Right atrium auricular region (tissue), 2 donors: ENCODE measurements around the gene GDPD5. TPM values are rescaled to one million over a fixed set of nuclear protein-coding genes. Genes with fewer than 3 reads are reported as not detected.
A peak's percentile ranks its signal among the peaks of the same experiment; 100 is the strongest.

Experiments used
- DNase-seq: peaks from one replicate; pipeline ENCODE4 v3.0.0-alpha.2; 2019; ENCODE audit warnings: low spot score
- H3K27ac ChIP-seq, 2 donors: fragments of 200-600 bp; sonication (generic); 1 replicate in 1 of 2; 2 replicates in 1 of 2; pipeline ENCODE4 v1.5.1; 2016 to 2019
- H3K27me3 ChIP-seq, 2 donors: fragments of 200-600 bp; sonication (generic); one replicate each; pipeline versions ENCODE4 v1.5.1 to v1.6.0; 2017 to 2019
- H3K36me3 ChIP-seq: fragments of 200-600 bp; sonication (generic); one replicate; pipeline ENCODE4 v1.5.1; 2016
- H3K4me1 ChIP-seq, 2 donors: fragments of 200-600 bp; sonication (generic); one replicate each; pipeline versions ENCODE4 v1.5.1 to v1.6.0; 2017 to 2019
- H3K4me3 ChIP-seq, 2 donors: fragments of 200-600 bp; sonication (generic); 1 replicate in 1 of 2; 2 replicates in 1 of 2; pipeline ENCODE4 v1.5.1; 2017 to 2019; ENCODE audit warnings: mild to moderate bottlenecking in 1 of 2, moderate library complexity in 1 of 2
- H3K9me3 ChIP-seq, 2 donors: fragments of 200-600 bp; sonication (generic); one replicate each; pipeline ENCODE4 v1.5.1; 2019
- total RNA-seq, 2 donors: library from RNA; depleted of rRNA; stranded (reverse); fragments of >200 nt; gene quantifications; one replicate each; pipeline ENCODE4 v1.1.0, GENCODE V29; 2016
- TF ChIP-seq, protein P1 (sequence below), 2 donors: fragments of 200-600 bp; sonication (generic); IDR thresholded peaks; one replicate each; pipeline ENCODE4 v1.5.1; 2019; ENCODE audit warnings: antibody characterized with exemption in 2 of 2

GDPD5 gene
- total RNA-seq, 2 donors from 2014 or later: 3.5 to 6.1 TPM

DNA sequence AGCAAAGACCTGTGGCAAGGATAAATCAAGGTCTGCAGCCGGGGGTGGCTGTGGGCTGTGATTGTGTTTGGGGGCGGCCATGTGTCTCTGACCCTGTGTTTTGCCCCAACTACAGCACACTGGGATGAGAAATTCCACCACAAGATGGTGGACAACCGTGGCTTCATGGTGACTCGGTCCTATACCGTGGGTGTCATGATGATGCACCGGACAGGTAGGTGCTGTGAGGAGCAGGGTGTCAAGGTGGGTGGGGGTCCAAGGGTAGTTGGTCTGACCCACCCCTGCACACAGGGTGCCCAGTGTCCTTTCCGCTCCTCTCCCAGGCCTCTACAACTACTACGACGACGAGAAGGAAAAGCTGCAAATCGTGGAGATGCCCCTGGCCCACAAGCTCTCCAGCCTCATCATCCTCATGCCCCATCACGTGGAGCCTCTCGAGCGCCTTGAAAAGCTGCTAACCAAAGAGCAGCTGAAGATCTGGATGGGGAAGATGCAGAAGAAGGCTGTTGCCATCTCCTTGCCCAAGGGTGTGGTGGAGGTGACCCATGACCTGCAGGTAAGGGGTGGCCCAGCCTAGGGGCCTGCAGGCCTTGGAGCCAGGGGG is 43.0 kb upstream of the GDPD5 start:
- TF ChIP-seq, protein P1, sequence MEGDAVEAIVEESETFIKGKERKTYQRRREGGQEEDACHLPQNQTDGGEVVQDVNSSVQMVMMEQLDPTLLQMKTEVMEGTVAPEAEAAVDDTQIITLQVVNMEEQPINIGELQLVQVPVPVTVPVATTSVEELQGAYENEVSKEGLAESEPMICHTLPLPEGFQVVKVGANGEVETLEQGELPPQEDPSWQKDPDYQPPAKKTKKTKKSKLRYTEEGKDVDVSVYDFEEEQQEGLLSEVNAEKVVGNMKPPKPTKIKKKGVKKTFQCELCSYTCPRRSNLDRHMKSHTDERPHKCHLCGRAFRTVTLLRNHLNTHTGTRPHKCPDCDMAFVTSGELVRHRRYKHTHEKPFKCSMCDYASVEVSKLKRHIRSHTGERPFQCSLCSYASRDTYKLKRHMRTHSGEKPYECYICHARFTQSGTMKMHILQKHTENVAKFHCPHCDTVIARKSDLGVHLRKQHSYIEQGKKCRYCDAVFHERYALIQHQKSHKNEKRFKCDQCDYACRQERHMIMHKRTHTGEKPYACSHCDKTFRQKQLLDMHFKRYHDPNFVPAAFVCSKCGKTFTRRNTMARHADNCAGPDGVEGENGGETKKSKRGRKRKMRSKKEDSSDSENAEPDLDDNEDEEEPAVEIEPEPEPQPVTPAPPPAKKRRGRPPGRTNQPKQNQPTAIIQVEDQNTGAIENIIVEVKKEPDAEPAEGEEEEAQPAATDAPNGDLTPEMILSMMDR (IDR thresholded peaks at IDR 0.05): no peak
- no peak overlapping the region for H3K27ac ChIP-seq
- no peaks in the 10 kb centered on the region for H3K9me3 ChIP-seq
- no peaks in the 10 kb centered on the region for H3K27me3 ChIP-seq
- DNase-seq: no peak
- no peak overlapping the region for H3K4me3 ChIP-seq
- peaks cover 0 to 79% of the 10 kb centered on the region in 2 donors for H3K4me1 ChIP-seq
- peaks cover 81% of the 10 kb centered on the region for H3K36me3 ChIP-seq

DNA sequence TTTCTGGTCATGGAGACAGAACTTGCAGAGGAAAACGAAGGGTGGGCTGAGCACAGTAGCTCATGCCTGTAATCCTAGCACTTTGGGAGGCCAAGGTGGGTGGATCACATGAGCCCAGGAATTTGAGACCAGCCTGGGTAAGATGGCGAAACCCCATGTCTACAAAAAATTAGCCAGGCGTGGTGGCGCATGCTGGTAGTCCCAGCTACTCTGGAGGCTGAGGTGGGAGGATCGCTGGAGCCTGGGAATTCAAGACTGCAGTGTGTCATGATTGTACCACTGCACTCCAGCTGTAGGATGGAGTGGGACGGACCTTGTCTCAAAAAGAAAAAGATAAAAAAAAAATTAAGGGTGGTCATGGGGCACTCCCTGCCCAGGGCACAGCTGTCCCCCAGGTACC is 42.2 kb upstream of the GDPD5 start:
- Histone ChIP-seq H3K4me3 (no peak overlapping the region), H3K27ac (no peak overlapping the region), H3K4me1 (peaks cover 0 to 84% of the 10 kb centered on the region in 2 donors), H3K36me3 (peaks cover 74% of the 10 kb centered on the region), H3K9me3 (no peaks in the 10 kb centered on the region), H3K27me3 (no peaks in the 10 kb centered on the region)
- DNase-seq: no peak
- TF ChIP-seq, protein P1 (IDR thresholded peaks at IDR 0.05): no peak

DNA sequence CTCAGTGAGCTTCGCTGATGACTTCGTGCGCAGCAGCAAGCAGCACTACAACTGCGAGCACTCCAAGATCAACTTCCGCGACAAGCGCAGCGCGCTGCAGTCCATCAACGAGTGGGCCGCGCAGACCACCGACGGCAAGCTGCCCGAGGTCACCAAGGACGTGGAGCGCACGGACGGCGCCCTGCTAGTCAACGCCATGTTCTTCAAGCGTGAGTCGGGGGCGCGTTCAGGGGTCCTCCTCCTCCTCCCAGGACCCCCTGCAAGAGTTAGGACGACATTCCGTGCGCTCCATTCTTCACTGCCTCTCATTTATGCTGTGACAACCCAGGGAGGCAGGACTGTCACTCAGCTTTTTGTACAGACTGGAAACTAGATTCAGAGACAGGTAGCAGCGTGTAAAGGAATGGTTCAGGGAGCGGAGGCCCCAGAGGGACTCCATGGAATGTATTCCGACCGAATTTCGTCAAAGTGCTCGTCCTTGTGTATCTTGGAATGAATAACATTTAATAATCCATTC is 41.1 kb upstream of the GDPD5 start:
- Histone ChIP-seq H3K27ac (peak overlapping the region in 1 of 2 donors; percentile 100), H3K27me3 (no peaks in the 10 kb centered on the region), H3K4me1 (peaks cover 0 to 78% of the 10 kb centered on the region in 2 donors)

DNA sequence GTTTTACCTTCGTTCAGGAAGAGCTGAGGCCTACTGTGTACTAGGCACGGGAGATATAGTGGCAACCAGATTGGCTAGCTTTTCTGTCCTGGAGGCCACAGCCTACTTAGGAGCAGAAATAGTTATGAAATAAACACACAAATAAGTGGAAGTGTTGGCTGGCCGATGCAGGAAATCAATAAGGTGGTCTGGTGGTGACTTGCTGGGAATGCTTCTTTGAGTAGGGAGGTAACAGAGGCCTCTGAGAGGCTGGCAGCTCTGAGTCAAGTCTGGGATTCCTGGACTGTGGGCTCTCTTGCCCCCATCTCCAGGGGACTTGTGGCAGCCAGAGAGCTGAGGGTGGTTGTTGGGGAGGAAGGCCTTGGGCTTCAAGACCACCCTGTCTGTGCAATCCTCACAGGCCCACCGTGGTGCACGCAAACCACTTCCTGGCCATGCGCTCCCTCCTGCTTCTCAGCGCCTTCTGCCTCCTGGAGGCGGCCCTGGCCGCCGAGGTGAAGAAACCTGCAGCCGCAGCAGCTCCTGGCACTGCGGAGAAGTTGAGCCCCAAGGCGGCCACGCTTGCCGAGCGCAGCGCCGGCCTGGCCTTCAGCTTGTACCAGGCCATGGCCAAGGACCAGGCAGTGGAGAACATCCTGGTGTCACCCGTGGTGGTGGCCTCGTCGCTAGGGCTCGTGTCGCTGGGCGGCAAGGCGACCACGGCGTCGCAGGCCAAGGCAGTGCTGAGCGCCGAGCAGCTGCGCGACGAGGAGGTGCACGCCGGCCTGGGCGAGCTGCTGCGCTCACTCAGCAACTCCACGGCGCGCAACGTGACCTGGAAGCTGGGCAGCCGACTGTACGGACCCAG is 40.4 kb upstream of the GDPD5 start:
- TF ChIP-seq, protein P1 (IDR thresholded peaks at IDR 0.05): no peak
- Histone ChIP-seq H3K36me3 (peaks cover 55% of the 10 kb centered on the region), H3K4me1 (peaks cover 0 to 82% of the 10 kb centered on the region in 2 donors), H3K27me3 (no peaks in the 10 kb centered on the region), H3K4me3 (peak overlapping the region in 1 of 2 donors; percentile 82), H3K9me3 (no peaks in the 10 kb centered on the region), H3K27ac (peak overlapping the region; percentile 100)
- no peak for DNase-seq

More for the DNA sequence above, 41.1 kb upstream of the GDPD5 start:
- Histone ChIP-seq H3K9me3 (no peaks in the 10 kb centered on the region), H3K4me3 (no peak overlapping the region), H3K36me3 (peaks cover 62% of the 10 kb centered on the region)
- no peak for DNase-seq
- TF ChIP-seq, protein P1 (IDR thresholded peaks at IDR 0.05): no peak

DNA sequence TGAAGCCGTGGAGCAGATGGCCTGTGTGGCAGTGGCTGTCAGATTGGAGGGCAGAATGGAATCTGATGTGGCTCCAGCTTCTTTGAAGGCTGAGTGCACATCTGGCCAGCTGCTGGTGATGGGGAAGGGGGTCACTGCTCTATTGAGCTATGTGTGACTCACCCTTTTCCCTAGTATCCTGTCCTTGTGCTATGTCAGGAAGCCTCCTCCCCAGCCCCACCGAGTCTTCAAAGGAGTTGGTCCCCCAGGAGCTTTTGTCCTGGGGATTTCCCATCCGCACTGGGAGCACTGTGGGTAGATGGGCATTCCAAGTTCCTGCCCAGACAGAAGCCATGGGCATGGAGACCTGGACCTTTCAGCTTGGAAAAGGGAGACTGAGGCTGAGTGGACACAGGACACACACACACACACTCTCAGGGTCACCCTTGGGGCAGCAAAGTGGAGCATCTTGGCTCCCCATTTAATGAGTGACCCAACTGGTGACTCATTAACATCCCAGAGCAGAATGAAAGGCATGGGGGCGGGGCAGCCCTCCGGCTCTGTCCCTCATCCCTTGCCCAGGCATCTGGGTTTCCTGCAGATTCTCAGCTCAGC is 39.6 kb upstream of the GDPD5 start:
- Histone ChIP-seq H3K36me3 (peaks cover 47% of the 10 kb centered on the region), H3K9me3 (no peaks in the 10 kb centered on the region), H3K27me3 (no peaks in the 10 kb centered on the region), H3K4me1 (peaks cover 0 to 84% of the 10 kb centered on the region in 2 donors), H3K4me3 (peak overlapping the region in 1 of 2 donors; percentile 82), H3K27ac (peak overlapping the region; percentile 100)
- TF ChIP-seq, protein P1 (IDR thresholded peaks at IDR 0.05): no peak
- peak; percentile 77 for DNase-seq
